CD4-positive, alpha-beta T cell treated with Interleukin-15 for 4 hours (primary cell): ENCODE measurements around the gene INO80B.
"Not testable (repeated sequence)": the region's sequence is repeated elsewhere in the genome, so short reads cannot be mapped to it uniquely, and the experiment has no call there.

ENCODE experiments used
- DNase-seq: peaks from one replicate; pipeline ENCODE4 v3.0.0-alpha.2; 2020; ENCODE audit warnings: low spot score

The INO80B gene

DNA sequence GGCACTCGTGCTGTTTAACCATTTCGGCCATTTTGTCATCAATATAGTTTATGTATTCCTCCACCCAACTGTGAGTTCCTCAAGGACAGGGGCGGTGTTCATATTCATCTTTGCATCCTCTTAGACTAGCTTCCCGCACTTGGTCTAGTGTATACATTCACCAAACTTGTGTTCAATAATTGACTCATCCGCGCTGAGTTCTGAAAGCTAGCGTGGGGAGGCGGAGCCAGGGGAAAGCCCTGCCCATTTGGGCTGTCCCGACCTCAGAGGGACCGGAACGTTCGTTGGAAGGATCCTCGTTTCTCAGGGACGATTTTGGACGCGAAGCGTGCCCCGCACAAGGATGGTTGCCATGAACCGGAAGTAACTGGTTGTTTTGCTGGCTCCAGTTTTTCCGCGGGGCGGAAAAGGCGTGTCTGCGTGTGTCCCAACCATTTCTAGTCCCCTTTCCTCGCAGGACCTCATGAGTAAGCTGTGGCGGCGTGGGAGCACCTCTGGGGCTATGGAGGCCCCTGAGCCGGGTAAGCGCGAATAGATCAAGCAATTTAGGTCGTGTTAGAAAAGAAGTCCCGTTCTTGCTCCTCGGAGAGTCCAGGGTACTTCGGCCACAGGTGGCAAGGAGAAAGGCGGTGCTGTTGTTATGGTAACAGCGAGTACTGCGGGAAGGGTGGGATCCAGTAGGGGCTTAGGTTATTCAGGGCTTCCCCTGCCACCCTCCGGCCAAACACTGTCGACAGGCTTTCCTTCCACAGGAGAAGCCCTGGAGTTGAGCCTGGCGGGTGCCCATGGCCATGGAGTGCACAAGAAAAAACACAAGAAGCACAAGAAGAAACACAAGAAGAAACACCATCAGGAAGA is at the start of gene INO80B:
INO80B (plus strand) TSS at position 434 of the 858 bp plus-strand sequence; CDS start at position 464, 30 bp downstream.
- DNase-seq: peak; percentile 99

DNA sequence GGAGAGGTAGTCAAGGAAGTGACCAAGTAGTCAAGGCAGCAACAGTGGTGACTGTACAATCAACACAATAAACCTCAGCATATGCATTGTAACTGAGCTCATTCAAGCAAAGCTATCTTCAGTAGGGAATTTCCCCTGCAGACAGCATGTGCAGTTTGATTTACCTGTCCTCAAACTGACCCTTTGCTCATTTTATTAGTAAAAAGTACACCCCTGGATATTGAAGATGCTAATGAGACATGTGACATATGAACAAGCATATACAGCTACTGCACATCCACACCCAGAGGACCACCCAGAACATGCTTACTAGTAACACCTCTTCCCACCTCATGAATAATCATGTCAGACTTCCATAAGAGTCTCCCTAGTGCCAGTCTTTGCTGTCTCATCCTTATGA is 48.9 kb upstream of the INO80B start:
- DNase-seq: no peak

DNA sequence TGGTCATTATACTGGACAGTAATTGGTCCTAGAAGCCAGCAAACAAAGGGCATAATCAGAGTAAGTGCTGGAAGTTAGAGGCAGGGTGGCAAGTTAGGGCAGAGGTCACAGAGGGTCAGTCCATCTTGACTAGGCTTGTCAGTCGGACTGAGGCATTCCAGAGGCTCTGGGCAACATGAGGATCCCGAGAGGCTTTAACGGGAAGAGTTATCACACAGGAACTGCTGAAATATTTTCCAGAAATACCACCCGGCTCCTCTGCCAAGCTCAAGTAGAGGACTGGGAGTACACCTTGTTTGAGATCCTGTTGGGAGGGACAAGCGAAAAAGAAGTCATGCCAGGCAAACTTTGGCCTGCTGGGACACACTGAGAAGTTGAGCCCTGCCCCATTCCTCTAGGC is 47.2 kb upstream of the INO80B start:
- no peak for DNase-seq

DNA sequence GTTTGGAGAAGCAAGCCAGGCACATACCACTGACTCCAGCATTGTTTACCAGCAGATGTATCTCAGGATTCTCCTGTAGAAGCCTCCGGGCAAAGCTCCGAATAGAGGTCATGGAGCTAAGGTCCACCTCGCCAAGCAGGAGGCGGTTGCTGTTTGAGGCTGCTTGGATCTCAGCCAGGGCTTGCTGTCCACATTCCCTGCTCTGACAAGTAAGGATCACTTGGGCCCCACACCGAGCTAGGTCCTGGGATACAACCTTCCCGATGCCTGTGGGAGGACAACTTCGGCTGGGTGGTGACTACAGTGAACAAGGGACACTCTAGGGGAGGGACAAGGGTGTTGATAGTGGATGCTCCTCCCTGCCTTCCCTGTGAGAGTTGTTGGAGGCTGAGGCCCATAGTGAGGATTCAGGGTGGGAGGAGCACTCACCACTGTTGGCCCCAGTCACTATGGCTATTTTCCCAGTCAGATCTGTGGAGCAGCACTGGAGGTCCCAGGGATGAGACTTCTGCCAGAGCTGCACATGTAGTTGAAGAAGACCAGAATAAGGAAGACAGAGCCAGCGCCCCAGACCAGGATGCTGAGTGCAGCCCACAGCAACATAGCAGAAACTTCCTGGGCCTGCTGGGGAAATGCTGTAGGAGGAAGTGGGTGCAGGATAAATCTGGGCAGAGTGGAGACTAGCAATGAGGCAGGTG is 41.7 kb upstream of the INO80B start:
- no peak for DNase-seq

GRCh38 chr2:74414441-74414840 is 40.4 kb upstream of the INO80B start:
- DNase-seq: no peak

DNA sequence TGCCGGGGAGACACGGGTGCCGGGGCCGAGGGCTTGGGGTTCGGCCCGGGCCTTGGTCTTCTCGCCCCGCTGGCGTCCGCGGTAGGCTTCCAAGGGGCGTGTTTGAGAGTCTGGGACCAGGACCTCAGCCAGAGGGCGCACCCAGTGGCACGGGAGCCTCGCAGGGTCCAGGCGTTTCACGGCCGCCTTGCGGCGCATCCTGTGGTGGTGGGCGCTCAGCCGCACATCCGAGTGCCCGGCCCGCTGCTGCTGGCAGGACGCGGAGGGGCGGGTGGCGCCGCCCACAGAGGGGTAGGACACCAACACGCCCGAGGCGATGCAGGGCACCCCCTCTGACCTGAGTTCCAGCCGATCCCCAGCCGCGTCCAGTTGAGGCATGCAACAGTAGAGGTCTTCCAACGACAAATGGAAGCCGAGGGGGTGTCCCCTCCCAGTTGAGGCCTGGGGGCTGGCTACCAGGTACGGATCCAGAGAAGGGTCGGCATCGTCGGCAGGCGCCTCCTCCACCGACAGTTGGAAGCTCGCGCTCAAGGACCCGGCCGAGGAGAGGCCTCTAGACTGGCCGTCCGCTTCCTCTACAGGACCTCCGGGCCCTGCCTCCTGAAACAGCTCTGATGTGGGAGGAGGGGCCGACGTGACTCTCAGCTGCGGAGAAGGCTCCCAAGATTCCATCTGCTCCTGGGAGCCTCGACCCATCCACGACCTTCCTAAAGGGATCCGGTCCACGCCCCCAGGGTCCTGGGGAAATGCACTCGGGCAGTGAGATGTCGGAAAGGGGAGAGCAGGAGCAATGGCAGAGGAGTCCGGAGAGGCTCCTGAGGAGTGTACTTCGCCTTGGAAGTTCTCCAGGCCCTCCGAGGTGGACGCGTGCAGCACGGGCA is 39.8 kb upstream of the INO80B start:
- no peak for DNase-seq

DNA sequence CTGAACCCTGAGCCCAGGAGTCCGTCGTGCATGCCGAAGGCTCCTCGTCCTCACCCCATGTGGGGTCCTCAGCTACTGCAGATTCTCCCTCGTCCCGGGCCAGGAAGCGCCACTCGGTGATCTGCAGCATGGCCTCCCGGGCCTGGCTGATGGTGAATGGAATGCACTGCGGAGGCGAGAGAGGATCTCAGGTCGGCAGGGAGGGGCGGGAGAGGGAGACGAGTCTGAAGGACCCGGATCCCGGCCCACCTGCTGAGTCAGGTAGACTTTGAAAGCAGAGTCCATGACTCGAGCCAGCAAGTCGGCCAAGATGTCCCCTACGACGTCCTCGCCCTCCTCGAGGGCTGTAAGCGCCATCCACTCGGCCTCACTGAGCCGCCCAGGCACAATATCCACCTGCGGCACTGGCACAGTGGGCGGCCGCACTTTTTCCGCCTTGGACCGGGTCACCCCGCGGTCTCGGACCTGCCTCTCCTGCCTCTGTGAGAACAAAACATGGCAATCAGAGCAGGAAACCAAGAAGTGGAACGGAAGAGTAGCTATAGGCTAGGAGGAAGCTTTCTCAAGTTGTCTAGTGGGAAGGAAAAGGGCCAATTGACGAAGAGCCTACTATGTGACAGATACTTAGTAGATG is 39.0 kb upstream of the INO80B start:
- DNase-seq: no peak

GRCh38 chr2:74416778-74417177 is 38.1 kb upstream of the INO80B start:
- DNase-seq: no peak

DNA sequence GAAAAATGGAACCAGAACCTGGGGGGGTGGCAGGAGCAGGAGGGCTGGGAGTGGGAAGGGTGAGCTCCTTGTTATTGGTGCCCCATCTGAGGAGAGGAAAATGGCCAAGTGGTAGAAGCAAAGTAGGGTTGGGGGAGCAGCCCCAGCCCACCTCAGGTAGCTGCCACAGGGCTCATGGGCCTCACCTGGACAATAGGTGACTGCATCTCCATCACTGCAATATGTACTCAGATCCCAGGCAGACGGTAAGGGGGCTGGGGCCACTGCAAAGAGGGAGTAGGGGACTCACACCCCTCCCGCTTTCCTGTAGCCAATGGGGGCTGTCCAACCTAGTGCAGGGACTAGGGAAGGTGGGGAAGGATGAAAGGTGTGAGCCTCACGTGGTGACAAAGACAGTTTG is 37.7 kb upstream of the INO80B start:
- DNase-seq: no peak

- DNase-seq: no peak
These were observed 37.1 kb upstream of the INO80B start for GRCh38 chr2:74417763-74418162.

DNA sequence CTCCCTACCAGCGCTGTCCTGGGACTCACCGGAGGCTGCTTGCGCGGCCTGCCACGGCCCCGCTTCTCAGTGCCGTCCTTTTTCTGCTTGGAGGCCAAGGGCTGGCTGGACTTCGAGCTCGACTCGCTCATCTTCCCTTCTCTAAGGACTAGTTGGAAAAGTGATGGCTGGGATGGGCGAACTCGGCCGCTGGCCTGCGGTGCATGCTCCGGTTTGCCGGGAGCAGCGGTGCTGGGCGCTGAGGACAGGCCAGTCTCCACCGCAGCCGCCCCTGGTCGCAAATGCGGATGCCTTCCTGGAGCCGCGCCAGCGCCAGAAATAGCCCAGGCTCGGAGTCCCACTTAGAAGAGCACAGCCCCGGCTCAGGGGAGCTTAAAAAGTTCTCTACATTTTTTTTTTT is 36.6 kb upstream of the INO80B start:
- DNase-seq: no peak

GRCh38 chr2:74419345-74419744 is 35.5 kb upstream of the INO80B start:
- DNase-seq: no peak

GRCh38 chr2:74420006-74420405 is 34.9 kb upstream of the INO80B start:
- DNase-seq: no peak

- DNase-seq: not testable (repeated sequence)
These were observed 34.3 kb upstream of the INO80B start for GRCh38 chr2:74420443-74421103.

- peak; percentile 94 for DNase-seq
These were observed 33.5 kb upstream of the INO80B start, which contains the start of the genes C2orf81 and WDR54 for GRCh38 chr2:74421221-74421870. TSS of gene C2orf81 (minus strand) at chr2:74421619. CDS start at chr2:74421560, 59 bp downstream. TSS of gene WDR54 (plus strand) at chr2:74421730. CDS start at chr2:74422154, 424 bp downstream.

GRCh38 chr2:74423231-74424095 is 31.4 kb upstream of the INO80B start:
- DNase-seq: no peak

DNA sequence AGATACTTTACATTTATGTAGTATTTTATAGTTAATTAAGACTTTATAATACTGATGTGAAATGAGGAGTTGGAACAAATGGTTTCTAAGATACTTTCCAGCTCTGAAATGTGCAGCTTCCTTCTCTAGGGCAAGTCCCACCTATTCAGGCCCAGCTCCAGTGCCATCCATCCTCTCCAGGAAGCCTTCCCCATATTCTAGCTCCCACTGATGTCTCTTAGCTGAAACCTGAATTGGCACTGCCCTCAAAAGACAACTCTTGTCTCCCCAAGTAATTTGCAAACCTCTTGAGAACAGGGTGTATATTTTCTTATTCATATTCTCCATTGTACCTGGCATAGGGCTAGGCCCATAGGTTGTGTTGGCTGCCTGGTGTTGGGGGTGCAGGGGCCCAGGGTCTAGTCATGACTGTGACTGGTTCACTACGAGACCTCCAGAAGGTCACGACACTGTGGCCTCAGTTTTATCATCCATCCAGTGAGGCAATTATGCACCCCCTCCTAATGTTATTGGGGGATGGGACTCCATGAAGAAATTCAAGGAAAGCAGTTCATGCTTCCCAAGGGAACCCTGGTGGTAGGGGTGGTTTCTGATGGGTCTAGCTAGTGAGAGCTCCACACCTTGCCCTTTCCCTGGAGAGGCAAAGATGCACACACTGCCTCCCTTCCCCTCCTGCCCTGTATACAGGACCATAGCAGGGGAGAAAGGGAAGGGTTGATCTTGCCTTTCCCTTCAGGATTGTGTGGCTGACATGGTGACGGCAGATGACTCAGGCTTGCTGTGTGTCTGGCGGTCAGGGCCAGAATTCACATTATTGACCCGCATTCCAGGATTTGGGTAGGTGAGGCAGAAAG is 30.5 kb upstream of the INO80B start:
- no peak for DNase-seq

- no peak for DNase-seq
These were observed 29.9 kb upstream of the INO80B start for GRCh38 chr2:74424995-74425406.

- DNase-seq: no peak
These were observed 29.4 kb upstream of the INO80B start for GRCh38 chr2:74425523-74425922.
